Stimulated activated CD4-positive, alpha-beta T cell treated with anti-CD3 and anti-CD28 coated beads, TNF-alpha, amount 100 ng/mL, for 4 hours (primary cell): ENCODE results near the gene IFT52.
"Not testable (repeated sequence)": the region's sequence is repeated elsewhere in the genome, so short reads cannot be mapped to it uniquely, and the experiment has no call there.

Experiments used
- DNase-seq, 3 experiments: peaks; one replicate each; pipeline ENCODE4 v3.0.0-alpha.2; 2020; ENCODE audit warnings: low read depth in 3 of 3

The IFT52 gene

DNA sequence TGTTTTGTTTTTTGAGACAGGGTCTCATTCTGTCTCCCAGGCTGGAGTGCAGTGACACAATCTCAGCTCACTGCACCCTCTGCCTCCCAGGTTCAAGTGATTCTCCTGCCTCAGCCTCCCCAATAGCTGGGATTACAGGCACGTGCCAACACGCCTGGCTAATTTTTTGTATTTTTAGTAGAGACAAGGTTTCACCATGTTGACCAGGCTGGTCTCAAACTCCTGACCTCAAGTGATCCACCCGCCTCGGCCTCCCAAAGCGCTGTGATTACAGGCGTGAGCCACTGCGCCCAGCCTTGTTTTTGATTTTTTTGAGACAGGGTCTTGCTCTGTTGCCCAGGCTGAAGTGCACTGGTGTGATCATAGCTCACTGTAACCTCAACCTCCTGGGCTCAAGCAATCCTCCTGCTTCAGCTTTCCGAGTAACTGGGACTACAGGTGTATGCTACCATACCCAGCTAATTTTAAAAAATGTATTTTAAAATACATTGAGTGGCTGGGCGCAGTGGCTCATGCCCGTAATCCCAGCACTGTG, 61.0 kb downstream of the IFT52 start:
- not testable (repeated sequence) for DNase-seq

DNA sequence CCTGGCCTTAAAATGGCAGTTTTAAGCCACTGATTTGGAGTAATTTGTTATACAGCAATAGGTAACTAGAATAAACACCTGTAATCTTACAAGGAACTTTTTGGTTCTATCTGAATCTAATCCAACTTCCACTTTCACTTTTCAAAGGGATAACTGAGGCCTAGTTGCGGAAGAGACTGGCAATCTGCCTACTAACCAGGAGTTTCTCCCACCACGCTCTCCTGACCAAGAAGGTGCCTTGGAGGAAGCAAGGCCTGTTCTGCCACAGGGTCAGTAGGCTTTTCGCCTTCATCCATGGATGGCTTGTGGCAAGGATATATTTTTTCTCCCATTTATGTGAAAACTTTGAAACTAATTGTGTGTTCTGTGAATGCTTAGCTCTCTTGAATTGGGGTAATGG, 63.2 kb downstream of the IFT52 start:
- DNase-seq, result no peak

DNA sequence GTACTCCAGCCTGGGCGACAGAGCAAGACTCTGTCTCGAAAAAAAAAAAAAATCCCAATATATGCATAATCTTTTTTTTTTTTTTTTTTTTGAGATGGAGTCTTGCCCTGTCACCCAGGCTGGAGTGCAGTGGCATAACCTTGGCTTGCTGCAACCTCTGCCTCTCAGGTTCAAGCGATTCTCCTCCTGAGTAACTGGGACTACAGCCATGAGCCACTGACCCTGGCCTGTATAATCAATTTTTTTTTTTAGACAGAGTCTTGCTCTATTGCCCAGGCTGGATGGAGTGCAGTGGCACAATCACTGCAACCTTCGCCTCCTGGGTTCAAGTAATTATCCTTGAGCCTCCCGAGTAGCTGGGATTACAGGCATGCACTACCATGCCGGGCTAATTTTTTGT, 64.4 kb downstream of the IFT52 start:
- DNase-seq, result not testable (repeated sequence)

DNA sequence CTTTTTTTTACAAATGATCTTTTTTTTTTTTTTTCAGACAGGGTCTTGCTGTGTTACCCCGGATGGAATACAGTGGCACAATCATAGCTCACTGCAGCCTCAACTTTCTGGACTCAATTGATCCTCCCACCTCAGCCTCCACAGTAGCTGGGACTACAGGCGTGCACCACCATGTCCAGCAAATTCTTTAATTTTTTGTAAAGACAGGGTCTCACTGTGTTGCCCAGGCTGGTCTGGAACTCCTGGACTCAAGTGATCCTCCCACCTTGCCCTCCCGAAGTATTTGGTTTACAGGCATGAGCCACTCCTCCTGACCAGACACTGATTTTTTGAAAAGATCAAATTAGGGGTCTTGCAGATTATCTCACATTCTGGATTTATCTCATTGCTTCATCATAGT, 65.2 kb downstream of the IFT52 start:
- DNase-seq, result no peak

DNA sequence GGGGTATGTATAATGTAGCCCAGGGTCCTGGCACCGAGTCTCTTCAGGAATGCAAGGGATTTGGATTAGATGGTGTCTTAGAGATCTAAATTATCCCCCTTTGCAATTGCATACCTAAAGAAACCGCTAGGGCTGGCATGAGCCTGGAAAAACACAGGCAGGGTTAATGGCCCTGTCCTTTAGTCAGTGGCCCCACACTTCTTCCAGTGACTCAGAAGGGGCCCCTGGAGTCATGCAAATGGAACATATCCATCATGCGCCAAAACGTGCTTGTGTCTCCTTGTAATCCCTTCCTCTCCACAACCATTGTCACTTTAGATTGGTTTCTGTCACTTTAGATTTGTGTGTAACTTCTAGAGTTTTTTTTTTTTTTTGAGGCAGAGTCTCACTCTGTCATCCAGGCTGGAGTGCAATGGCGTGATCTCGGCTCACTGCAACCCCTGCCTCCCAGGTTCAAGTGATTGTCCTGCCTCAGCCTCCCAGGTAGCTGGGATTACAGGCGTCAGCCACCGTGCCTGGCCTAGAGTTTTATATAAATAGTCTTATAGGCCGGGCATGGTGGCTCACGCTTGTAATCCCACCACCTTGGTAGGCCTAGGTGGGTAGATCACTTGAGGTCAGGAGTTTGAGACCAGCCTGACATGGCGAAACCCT, 67.5 kb downstream of the IFT52 start:
- no peak for DNase-seq

DNA sequence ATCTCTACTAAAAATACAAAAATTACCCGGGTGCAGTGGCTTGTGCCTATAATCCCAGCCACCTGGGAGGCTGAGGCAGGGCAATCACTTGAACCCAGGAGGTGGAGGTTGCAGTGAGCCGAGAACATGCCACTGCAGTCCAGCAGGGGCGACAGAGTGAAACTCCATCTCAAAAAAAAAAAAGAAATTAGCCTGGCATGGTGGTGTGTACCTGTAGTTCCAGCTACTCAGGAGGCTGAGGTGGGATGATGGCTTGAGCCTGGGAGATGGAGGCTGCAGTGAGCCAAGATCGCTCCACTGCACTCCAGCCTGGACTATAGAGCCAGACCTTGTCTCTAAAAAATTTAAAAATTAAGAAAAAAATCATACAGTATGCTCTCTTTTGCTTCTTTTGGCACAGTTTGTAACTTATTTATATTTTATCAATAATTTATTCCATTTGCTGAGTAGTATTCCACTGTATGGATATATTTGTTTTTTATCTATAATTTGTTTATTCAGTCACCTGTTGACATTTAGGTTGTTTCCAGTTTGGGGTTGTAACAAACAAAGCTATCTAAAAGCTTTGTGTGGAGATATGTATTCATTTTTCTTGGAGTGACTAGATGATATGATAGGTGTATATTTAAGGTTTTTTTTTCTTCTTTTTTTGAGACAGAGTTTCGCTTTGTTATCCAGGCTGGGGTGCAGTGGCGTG, 68.1 kb downstream of the IFT52 start:
- DNase-seq, result no peak

DNA sequence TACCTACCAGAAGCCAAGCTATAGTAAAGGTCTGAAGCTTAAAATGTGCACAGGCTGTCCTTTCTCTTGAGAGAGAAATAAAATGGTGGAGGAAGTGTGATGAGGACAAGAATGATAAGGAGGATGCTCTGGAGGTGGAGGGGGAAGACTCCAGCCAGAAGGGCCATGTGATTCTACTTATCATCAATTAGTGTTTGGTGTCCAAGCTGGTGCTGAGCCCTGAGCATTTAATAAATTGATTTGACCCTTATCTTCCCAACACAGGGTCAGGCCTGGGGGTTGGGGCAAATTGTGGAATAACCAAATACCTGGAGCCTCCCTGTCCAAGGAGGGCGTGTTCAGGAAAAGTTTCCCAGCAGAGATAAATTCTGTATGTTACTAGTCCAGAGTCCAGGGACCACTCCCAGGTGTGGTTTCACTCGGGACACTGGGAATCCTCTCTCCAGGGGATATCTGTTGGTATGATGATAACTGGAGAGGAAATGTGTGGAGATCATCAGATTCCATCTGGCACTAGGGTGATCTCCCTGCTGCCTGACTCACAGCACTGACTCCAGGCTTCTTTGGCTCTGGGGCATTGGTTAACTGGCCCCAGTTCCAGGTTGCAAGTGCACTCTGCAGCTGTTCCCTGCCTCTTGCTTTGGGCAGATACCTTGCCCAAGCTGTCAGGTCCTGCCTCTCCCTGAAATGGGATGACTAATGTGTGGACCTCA, 72.4 kb downstream of the IFT52 start:
- no peak for DNase-seq

DNA sequence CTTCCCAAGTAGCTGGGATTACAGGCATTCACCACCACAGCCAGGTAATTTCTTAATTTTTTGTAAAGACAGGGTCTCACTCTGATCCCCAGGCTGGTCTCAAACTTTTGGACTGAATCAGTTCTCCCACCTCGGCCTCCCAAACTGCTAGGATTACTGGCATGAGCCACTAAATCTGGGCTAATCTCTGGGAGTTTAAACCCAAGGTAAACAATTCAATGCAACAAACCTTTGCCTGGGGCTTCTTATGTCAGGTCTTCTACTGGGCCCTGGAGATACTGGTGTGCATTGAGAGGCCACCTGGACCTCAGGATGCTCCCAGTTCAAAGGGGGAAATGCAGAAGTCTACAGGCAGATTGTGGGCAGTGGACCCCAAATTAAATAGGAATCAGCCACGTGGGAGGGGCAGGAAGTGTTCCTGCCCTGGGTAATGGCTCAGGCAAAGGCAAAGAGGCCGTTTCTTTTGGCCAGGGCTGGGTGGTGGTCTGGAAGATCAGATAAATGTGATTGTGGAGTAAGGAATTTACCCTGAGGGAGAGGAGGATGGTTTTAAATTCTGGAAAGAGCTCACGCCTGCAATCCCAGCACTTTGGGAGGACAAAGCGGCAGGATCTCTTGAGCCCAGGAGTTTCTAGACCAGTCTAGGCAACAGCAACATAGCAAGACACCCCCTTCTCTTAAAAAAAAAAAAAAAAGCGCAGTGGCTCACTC, 74.9 kb downstream of the IFT52 start:
- DNase-seq, result no peak

DNA sequence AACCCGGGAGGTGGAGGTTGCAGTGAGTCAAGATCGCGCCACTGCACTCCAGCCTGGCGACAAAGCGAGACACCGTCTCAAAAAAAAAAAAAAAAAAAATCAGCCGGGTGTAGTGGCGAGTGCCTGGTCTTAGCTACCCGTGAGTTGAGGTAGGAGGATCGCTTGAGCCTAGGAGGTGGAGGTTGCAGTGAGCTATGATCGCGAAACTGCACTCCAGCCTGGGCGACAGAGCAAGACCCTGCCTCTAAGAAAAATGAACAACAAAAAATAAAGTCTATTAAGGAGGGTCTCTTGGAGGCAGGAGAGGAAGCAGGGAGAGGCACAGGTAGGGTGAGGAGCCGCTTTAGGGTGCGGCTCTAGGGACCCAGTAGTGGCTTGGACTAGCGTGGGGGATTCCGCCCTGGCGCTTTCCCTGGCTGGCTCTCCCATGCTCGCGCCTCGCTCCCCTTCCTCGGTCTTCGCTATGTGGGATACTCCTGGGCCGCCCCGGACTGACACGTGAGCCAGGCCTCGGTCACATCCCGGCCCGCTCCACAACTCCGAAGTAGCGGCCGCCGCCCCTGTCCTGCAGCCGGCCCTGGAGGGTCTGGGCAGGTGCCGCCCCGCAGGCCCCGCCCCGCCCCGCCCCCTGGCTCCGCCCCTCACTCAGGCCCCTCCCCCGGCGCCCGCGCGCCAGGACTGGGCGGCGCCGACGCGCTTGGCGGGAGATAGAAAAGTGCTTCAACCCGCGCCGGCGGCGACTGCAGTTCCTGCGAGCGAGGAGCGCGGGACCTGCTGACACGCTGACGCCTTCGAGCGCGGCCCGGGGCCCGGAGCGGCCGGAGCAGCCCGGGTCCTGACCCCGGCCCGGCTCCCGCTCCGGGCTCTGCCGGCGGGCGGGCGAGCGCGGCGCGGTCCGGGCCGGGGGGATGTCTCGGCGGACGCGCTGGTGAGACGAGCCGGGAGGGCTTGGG, 75.9 kb downstream of the IFT52 start, which contains the start of gene MYBL2:
TSS of gene MYBL2 (plus strand) at position 739 of the 953 bp plus-strand sequence. CDS start at position 909, 170 bp downstream.
- DNase-seq, result peak; percentile 35 to 57 (median 51)

DNA sequence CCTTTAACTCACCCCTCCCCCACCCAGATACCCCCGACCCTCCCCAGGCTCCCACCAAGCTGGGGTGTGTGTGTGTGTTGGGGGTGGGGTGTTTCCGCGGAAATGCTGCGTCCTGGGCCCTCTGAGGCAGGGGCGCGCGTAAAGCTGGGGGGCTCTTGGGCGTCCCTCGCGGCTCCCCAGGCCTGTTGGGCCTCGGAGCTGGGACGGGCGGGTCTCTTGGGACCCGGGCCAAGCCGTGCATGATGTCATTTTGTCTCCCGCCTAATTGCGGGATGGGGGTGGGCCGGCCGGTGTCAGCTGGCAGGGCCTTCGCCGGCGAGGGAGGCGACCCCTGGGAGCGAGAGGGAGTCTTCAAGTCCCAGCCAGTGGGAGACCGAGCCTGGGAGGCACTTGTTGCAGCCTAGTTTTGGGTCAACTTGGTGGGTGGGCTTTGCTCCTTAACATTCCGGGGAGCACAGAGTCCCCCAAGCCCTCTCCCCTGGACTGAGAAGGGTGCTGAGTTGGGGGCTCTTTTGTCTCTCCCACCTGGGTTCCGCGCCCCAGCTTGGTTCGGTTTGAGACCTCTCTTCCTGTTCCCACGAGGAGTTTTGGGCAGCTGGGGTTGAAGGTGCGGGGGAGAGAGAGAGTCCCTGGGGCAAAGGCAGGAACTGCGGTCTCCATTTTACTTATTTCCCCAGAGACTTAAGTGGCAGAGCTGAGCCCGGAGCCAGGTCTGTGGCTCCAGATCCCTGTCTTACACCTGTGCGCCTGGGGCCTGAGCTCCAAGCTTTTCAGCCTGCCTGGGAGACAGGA, 76.8 kb downstream of the IFT52 start:
- no peak for DNase-seq

DNA sequence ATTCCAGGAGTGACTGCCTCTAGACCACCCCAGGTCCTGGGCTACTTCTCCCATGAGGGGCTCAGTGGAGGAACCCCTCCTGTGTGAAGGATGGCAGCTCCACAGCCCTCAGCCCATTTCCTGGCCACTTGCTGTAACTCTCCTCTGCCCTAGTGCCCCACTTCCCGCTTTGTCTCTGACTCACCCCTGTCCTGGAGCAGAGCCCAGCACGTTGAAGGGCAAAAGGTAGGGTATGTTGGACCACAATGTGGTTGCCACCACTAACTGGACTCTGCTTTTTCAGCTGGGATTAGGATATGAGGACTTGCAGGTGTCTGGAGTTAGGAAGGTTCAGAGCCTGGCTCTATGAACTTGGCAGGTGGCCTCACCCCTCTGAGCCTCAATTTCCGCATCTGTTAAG, 78.6 kb downstream of the IFT52 start:
- DNase-seq, result no peak

DNA sequence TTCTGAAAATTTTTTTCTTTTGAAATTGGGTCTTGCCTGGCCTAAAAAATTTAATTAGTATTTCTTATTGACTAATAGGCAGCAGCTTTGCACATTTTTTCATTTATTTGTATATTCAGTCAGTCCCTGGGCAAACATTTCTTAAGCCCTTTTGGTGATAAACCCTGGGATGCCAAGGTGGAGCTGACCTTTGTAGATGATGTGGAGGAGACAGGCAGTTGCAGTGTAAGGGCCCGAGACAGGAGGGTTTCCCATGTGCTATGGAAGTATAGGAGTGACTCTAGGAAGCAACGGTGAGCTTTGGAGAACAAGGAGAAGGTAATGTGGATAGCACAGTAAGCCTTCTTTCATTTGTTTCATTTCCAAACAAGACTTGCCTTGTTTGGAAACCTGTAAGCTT, 79.7 kb downstream of the IFT52 start:
- DNase-seq, result no peak

DNA sequence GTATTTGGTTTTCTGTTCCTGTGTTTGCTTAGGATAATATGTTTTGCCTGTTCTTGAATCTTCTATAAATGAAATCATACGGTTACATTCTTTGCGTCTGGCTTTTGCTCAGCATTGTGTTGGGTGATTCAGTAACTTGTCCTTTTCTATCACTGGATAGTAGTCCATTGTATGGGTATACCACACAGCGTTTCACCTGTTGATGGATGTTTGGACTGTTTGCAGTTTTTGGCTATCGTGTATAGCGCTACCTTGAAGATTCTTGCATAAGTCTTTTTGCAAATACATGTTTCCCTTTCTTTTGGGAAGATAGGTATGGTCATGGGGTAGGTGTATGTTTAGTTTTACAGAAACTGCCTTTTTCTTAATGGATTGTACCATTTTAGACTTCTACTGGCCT, 85.6 kb downstream of the IFT52 start:
- no peak for DNase-seq

DNA sequence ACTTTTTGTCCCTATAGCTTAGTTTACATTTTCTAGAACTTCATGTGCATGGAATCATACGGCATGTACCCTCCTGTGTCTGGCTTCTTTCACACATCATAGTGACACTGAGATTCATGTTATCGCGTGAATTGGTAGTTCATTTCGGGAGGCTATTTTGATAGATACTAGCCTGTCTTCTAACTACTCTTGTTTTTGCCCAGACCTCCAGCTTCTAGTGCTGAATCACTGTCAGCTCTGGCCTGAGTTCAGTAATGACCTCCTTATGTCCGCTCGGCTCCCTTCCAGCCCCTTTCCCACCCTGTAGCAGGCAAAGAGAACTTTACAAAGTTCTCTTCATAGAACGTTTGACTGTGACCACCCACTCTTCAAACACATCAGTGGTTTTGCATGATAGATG, 90.2 kb downstream of the IFT52 start:
- no peak for DNase-seq

DNA sequence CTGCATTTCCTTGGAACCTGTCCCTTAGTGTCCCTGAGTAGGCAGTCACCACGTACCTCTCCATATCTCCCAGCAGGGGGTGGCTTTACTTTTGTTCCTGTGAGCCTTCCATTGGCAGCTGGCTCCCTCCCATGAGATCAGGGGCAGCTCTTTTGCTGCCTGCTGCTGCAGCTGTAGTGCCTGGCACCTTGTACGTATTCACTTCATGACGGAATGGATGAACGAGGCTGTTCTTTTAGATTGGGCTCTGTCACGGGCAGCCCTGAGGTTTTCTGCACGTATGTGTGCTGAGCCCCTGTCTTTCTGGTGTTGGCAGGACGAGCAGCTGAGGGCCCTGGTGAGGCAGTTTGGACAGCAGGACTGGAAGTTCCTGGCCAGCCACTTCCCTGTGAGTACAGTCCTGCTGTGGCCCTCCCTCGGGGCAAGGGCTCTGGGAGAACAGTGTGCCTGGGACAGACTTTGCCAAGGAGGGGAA, 90.8 kb downstream of the IFT52 start:
- DNase-seq, result no peak

DNA sequence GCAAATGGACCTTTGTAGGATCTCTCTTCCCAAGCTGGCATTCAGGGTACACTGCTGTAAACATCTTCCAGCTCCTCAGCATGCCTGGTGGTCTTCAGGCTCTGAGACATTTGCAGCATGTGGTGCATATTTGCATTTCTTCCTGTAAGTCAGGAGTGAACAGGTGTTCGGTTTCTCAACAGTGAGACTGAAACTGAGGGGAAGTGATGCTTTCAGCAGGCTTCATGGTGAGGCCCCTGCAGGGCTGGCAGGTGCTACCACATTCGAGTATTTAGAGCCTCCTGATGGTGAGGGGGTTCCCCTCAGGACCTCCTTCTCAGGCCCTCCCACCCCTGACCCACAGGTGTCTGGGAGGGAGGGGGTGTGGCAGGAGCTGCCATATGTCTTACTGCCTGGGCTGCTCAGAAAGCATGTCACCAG, 91.3 kb downstream of the IFT52 start:
- no peak for DNase-seq

DNA sequence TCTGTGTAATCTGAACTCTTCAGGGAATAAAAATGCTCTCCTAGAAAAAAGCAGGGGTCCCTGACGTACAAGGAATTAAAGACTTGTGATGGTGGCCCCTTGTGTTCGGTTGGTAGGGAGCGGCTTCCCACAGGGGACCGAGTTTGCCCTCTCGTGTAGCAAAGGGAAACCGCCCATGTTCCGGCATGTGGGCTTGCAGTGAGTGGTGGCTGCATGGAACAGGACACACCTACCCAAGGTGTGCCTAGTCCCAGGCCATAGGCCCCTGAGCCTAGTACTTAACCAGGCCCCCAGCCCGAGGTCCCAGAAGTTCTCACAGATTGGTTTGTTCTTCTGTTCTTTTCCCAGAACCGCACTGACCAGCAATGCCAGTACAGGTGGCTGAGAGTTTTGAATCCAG, 91.7 kb downstream of the IFT52 start:
- DNase-seq, result no peak

DNA sequence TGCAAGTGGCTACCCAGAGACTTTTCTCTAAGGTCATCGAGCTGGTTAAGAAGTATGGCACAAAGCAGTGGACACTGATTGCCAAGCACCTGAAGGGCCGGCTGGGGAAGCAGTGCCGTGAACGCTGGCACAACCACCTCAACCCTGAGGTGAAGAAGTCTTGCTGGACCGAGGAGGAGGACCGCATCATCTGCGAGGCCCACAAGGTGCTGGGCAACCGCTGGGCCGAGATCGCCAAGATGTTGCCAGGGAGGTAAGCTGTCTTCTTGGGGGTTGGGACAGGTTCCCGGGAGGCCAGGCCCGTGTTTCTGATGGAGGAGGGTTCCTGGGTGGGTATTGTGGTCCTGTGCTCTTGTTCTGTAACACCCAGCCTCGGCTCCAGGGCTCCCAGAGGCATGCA, 96.1 kb downstream of the IFT52 start:
- no peak for DNase-seq

DNA sequence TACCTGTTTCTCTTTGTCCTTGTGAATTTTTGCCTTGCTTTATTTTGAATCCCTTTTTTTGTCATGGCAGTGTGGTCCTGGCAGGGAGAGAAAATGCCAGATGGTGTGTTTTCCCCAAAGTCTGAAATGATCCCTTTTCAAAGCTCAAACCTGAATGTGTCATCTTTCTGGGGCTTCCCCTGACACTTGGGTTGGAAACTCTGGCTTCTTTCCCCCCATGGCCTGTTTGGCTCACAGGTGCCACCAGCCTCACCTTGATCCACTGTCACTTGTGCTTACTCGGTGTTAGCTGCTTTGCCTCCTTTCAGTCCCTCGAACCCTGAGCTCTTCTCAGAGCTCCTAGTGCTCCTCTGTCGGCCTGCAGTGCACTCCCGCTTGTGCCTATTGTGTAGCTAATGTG, 98.4 kb downstream of the IFT52 start:
- no peak for DNase-seq
